GM21423 (cell line): ENCODE results near the gene DTWD2.
A peak's percentile ranks its signal among the peaks of the same experiment; 100 is the strongest.

Experiments used
- ATAC-seq: cut with Tn5 transposase; IDR thresholded peaks from one replicate; pipeline ENCODE4 v1.9.1; 2021; ENCODE audit warnings: mild to moderate bottlenecking, moderate library complexity; ENCODE audit not compliant: unreplicated experiment

The DTWD2 gene

DNA sequence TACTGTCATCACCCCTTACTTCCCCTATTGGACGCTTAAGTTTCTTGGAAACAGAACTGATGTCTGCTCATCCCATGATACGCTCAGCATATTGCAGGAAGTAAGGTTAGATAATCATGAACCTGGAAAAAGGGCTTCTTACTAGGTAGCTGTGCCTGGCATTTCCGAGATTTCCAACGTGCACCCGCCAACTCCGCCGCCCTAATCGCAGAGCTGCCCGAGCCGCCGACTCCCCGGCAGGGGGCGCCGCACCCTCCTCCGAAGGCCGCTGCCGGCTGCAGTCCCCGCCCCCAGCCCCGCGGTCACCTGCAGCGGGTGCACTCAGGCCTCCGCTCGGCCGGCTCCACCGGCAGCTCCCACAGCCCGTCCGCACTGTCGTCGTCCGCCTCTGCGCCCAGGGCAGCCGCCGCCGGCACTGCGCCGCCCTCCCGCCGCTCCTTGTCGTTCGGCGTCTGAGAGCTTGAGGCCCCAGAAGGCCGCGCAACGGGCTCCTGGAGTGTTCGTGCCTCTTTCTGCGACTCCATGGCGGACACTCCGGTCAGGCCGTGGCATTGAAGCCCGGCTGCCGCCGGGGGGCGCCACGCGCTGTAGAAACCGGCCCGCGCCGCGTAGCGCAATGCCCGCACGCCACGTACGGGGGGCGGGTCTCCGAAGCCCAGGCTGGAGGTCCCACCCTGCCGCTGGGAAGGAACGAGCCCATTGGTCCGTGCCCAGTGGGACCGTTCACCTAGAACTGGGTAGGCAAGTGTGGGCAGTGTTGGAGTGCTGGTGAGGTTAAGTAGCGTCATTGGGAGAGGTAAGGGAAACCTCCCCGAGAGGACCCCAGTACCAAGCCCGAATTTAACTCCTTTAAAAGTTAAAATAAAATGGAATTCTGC lies at the start of gene DTWD2:
Gene DTWD2, minus strand, starts transcription at position 560 of the 878 bp plus-strand sequence. Its CDS starts 36 bp downstream, at position 524.
- peak; percentile 95 for ATAC-seq

DNA sequence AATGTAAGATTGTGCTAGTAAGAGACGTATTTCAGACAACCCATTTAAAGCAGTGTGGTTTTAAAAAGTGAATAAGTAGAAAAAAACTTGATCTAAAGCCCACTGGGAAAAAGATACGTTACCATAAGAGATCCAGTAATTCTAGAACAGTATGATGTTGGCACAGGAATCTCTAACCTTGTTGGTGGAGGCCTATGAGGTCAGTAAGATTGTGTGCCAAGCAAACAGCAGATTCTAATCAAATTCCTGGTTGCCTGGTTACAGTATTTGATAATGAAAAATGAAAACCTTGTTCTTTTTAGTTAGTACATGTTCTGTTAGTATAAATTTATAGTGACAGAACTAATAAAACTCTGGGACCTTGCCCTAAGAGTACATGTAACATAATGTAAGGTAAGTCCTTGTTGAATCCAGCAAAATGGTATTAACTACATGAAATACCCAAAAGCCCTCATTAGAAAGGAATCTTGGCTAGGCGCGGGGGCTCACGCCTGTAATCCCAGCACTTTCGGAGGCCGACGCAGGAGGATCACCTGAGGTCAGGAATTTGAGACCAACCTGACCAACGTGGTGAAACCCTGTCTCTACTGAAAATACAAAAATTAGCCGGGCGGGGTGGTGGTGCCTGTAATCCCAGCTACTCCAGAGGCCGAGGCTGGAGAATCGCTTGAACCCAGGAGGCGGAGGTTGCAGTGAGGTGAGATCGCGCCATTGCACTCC lies 49.3 kb upstream of the DTWD2 start:
- ATAC-seq: no peak

- ATAC-seq: no peak
Measured at GRCh38 chr5:119036101-119036762, 47.9 kb upstream of the DTWD2 start.

- no peak for ATAC-seq
Measured at GRCh38 chr5:119033135-119033534, 44.8 kb upstream of the DTWD2 start.

- peak; percentile 34 for ATAC-seq
Measured at GRCh38 chr5:119032656-119033055, 44.3 kb upstream of the DTWD2 start.

- ATAC-seq: peak; percentile 73
Measured at GRCh38 chr5:119031905-119032304, 43.6 kb upstream of the DTWD2 start.

DNA sequence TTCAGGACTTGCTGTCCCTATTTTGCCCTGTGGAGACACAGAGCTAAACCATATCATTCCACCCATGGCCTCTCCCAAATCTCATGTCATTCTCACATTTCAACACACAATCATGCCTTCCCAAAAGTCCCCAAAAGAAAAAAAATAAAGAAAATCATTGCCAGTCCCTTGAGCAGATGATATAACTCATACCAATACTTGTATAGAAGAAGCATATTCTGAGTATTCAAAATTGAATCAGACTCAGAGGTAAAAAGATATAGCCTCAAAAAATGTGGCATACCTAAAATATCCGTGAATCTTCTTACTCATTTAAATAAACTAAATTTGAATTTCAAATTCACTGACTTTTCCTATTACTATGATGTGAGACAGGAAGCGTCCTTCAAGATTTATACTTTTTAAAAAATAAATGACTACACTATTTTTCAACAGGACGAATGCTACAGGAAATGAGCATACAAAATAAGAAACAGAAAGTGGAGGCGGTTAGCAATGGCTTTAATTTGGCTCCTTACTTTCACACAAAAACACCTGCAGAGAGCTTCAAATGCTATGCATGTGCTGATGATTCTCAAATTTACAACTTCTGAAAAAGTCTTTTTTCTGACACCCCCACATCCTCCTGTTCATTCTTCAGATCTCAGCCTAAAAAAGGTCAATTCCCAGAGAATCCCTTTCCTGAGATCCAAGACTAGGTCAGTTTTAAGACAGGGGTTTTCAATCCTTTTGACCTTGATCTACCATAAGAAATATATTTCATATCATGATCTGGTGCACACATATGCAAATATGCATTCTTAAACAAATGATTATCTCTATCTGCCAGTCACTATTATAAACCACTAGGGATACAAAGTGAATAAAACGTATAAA lies 42.9 kb upstream of the DTWD2 start:
- ATAC-seq: peak; percentile 82

- ATAC-seq: no peak
Measured at GRCh38 chr5:119028575-119028974, 40.2 kb upstream of the DTWD2 start.

DNA sequence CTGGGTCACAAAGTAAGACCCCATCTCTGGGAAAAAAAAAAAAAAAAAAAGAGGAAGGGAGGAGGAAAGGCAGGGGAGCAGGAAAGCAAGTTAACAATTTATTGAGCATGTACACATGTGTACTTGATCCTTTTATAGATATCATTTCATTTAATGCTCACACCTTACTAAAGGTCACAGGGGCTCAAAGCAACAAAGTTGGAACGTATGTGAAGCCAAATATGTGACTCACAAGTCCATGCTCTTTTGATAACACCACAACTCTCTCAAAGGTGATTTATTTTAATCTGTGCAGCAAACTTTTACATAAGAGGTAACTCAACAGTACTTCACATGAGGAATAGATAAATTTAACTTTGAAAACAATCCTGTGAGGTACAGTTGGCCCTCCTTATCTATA lies 34.4 kb upstream of the DTWD2 start:
- no peak for ATAC-seq

DNA sequence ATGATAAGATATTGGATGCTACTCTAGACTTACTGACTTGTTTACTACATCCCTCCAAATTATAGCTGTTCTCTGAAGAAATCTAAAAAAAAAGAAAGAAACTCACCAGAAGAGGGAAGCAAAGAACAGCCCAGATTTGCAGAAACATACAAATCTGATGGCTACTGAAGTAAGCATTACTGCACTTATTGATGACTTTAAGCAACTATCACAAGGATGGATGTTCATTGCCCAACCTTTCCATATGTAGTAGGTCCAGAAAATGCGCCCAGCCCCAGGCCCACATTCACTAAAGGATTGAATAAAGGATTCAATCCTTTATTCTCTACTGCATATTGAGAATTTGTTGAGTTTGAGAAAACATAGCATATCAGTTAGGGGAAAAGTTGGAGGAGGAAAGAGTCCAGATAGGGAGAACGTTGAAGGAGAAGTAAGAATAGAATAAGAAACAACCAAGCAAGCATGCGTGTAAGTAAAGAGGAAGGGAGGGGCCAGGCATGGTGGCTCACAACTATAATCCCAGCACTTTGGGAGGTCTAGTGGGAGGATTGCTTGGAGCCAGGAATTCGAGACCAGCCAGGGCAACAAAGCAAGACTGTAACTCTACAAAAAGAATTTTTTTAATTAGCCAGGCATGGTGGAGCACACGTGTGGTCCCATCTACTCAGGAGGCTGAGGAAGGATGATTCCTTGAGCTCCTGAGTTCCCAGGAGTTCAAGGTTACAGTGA lies 33.8 kb upstream of the DTWD2 start:
- peak; percentile 75 for ATAC-seq

- no peak for ATAC-seq
Measured at GRCh38 chr5:119021149-119021732, 32.9 kb upstream of the DTWD2 start.

- no peak for ATAC-seq
Measured at GRCh38 chr5:119019949-119020348, 31.6 kb upstream of the DTWD2 start.

DNA sequence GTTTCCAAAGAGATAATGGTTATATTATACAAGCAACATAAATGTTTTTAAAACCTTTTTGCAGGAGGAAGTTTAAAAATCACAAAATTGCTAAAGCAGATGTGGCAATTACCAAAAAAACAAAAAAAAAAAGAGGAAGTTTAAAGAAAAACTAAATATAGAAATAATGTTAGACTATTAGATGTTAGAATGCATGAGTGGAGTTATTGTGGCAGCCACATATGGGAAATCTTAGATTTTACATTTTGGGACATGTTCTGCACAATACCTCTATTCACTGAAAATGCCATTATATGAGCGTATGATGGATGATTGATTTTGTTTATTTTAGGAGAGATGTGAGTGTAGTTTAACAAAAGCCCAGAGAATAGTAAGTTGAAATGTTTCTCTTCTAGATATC lies 31.2 kb upstream of the DTWD2 start:
- no peak for ATAC-seq

DNA sequence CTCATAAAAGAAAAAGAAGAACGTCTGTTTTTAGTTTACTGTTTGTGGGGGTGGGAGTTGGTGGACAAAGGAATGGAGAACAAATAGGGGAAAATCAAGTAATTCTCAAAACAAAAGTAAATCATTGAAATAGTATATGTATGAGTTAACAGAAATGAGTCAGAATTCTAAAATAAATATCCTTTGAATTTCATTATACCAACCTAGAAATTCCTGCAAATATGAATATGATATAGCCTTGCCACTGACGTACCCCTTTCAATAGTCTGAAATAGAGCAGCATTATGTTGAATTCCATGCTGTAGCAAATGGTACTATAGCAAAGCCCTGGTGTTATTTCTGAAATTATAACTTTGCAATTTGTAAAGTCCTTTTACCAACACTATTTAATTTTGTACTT lies 29.6 kb upstream of the DTWD2 start:
- no peak for ATAC-seq

DNA sequence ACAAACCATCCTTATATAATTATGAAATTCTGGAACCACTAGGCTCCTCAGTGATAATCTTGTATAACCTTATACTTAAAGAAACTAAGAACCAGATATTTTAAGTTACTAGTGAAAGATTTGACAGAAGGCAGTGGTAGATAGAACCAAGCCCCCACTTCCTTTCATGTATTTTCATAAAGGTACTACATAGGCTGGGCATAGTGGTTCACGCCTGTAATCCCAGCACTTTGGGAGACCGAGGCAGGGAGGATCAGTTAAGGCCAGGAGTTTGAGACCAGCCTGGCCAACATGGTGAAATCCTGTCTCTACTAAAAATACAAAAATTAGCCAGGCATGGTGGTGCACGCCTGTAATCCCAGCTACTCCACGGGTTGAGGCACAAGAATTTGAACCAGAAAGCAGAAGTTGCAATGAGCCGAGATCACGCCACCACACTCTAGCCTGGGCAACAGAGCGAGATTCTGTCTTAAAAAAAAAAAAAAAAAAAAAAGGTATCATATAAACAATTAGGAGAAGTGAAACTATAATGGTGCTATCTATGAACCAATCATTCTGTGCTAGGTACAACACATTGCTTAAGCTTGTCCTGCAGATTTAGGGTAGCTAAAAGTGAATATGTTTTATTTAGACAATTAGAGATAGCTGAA lies 27.9 kb upstream of the DTWD2 start:
- ATAC-seq: peak; percentile 88

GRCh38 chr5:119011186-119011585 lies 22.8 kb upstream of the DTWD2 start:
- ATAC-seq: no peak

- ATAC-seq: no peak
Measured at GRCh38 chr5:119010206-119010605, 21.9 kb upstream of the DTWD2 start.

DNA sequence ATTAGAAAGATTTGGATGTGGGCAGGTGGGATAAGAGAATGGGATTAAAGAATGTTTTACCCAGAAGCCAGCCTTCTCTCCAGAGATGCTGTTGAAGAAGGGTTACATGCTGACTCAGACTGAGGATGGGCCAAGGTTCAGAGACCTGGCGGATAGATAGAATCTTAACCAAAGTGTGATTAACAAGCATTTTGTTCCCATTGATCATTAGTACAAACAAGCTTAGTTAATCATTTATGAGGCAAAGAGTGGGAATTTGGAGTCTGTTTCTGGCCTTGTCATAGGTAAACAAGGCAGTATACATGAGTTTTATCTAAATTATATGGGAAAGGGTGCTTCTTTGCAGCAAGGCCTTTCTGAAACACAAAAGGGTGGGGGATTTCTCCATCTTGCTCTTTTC lies 20.8 kb upstream of the DTWD2 start:
- no peak for ATAC-seq

GRCh38 chr5:118999696-119000095 lies 11.3 kb upstream of the DTWD2 start:
- ATAC-seq: no peak
